Amniotic epithelial cell (primary cell): ENCODE results near the gene RGS12.
A peak's percentile ranks its signal among the peaks of the same experiment; 100 is the strongest.
"Not testable (repeated sequence)": the region's sequence is repeated elsewhere in the genome, so short reads cannot be mapped to it uniquely, and the experiment has no call there.

ENCODE experiments used
- DNase-seq: peaks from one replicate; pipeline ENCODE4 v3.0.0-alpha.2; 2010; ENCODE audit warnings: low read depth

RGS12 gene

DNA sequence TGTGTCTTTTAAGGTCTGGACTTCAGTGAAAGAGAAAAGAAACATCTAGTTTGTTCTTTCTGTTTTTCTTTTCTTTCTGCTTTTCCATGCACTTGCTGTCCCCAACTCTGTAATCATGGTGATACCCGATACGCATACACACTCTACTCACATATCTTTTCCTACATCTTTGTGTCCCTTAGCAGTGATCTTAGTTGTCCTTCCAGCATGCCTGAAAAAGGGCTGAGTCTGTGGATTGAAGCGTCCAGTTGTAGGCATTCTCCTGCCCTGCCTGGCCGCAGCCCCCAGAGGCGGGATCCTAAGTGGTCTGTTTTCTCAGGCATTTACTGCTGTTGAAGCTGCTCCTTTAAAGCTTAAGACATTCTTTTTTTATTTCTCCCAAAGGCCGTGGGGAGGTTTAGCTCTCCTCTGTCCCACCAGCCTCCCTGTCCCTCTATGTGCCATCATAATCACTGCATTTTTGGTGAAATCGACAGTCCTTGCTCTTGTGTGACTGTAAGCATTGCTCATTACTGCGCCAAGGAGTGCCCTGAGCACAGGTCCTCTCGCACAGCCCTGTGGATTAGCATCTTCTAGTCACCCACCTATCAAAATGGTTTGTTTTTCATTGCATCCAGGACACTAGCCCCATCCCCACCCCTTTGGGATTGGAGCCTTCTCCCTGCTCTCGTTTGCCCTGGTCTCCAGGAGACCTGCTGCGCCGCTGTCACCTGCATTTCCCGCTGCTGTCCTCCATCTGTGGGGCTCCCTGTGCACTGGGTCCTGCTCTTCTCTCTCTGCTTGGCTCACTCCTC is 4.4 kb downstream of the RGS12 start:
- DNase-seq: no peak

DNA sequence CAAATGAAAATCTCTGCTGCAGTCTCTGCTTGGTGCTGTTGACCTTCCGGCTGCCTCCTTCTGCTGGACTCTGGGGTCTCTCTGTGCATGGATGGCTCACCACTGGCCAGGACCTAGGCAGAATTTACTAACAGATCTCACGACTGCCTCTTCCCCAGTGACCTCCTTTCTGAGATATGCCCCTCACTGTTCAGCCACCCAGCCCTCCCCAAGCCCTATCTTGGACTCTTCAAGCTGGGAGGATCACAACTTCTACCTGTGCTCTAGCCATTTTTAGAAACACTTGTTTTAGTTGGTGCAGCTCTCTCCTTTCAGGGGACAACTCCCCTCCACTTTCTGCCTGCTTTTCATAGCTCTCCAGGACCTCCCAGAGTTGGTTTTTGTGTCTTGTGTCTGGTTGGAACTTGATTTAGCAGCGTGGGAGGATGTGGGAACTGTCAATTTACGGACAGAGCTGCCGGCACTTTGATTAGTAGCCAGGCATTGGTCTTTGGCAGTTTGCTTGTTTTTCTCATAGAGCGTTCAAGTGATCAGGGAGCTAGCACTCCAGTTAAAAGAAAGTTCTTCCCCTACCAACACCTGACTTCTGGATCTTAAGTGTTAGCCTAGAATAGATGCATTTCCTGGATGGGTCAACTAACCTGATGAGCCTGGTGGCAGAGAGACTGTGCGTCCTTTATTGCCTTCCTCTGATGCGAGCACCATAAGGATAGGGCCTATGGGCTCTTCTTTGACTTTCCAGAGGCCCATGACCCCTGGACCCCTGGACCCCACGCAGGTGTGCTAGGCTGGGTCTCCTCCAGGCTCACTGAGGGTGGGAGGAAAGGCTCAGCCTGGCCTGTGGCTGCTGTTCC is 6.5 kb downstream of the RGS12 start:
- no peak for DNase-seq

GRCh38 chr4:3299976-3300671 is 7.3 kb downstream of the RGS12 start:
- no peak for DNase-seq

DNA sequence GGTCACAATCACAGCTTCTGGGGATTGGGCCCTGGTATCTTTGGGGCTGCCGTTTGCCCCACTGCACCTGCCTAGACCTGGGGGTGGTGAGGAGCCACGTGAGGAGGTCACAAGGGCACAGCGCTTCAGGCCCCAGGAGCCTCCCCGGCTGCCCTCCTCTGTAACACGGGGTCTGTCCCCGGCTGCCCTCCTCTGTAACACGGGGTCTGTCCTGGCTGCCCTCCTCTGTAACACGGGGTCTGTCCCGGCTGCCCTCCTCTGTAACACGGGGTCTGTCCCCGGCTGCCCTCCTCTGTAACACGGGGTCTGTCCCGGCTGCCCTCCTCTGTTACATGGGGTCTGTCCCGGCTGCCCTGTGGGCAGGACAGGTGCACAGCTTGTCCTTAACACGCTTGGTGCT is 8.1 kb downstream of the RGS12 start:
- not testable (repeated sequence) for DNase-seq

GRCh38 chr4:3301450-3302172 is 8.8 kb downstream of the RGS12 start:
- DNase-seq: no peak

DNA sequence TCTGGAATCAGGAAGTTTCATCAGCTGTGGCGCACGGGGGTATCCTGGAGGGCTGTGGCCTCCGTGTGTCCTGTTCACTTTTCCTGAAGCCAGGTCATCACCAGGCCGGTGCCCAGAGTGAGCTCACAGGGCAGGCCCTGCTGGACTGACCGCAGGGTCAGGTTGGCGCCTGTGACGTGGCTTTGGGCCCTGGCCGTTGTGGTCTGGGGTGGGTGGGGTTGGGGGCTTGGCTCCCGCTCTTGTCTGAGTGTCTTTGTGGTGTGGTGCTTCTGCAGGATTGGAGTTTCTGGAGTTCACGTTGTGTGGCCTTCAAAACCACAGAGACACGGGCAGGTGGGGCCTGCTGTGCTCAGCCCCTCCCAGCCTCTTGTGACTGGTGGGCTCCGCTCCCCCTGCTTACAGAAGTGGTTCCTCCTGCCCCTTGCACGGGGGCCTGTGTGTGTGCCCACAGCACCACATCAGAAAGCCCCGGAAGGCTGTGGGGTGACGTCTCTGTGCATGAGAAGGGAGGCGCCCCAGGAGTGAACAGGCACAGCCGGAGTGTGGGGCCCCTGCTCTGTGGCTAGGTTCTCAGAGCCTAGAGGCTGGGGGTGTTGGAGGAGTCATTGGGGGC is 9.5 kb downstream of the RGS12 start:
- peak; percentile 18 for DNase-seq

GRCh38 chr4:3302786-3303564 is 10.2 kb downstream of the RGS12 start:
- no peak for DNase-seq

DNA sequence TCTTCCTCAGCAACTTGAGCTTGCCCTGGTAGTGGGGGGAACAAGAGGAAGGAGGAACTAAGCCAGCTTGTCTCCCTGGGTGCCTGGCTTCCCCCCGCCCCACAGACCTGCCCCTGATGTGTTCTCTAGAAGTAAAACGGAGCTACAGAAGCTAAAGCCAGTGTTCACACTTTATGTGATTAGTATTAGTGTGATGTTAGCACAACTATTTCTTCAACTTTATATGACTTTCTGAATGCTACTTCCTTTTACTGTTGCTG is 10.7 kb downstream of the RGS12 start:
- DNase-seq: no peak

DNA sequence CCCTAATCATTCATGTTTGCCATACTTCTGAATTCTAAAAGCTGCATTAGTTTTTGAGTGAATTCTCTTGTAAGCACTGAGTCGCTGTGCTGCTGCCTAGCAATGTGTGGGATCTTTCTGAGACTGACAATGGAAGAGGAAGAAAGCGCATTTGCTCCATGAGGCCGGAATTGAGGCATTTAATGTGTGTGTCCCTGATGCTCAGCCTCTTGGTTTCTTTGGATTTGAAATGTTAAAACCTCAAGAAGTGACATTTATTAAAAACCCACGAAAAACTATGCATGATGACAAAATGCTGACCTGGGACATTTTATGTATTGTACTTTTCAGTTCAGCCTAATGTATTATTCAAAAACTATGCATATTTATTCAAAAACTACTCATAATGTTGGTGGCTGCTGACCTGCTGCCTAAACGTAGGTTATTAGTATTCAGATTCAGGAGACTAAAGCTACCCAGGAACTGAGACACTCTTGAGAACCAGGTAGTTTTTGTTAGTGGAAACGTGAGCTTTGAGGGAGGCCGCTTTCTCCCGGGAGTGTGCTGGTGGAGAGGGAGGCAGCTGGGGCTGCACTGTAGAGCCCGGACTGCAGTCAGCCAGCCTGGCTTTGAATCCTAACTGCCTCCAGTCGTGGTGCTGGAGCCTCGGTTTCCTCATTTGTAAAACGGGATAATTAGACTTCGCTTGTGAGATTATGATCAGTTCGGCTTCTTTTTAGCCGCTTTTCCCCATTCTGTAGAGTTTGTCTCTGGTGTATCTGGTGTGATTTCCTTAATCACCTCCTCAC is 11.3 kb downstream of the RGS12 start:
- DNase-seq: no peak

DNA sequence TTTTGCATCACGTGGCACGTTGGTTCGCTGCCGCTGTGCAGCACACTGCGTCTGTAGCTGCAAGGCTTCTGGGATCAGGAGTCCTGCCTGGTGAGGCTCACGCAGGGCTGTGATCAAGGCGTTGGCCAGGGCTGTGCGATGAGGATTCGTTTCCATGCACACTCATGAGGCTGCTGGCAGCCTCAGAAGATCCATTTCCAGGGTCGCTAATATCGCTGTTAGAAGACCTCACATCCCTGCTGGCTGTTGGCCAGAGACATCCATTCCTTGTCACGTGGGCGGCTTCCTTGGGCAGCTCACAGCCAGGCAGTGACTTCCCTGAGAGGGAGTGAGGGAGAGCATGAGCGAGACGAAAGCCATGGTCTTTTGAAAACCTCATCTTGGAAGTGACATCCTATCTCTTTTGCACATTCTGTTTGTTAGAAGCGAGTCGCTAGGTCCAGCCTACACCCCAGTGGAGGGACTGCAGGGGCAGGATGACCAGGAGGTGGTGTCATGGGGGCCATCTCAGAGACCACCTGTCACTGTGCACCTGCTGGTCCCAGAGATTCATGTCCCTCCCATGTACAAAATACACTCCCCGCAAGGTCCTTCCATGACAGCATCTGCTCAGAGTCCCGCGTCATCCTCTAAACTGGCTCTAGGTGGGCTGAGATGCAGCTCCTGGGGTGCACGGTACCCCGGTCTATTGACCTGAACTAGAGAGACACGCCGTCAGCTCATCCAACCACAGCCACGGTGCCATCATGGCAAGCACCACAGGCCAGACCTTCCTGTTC is 12.2 kb downstream of the RGS12 start:
- peak; percentile 28 for DNase-seq

DNA sequence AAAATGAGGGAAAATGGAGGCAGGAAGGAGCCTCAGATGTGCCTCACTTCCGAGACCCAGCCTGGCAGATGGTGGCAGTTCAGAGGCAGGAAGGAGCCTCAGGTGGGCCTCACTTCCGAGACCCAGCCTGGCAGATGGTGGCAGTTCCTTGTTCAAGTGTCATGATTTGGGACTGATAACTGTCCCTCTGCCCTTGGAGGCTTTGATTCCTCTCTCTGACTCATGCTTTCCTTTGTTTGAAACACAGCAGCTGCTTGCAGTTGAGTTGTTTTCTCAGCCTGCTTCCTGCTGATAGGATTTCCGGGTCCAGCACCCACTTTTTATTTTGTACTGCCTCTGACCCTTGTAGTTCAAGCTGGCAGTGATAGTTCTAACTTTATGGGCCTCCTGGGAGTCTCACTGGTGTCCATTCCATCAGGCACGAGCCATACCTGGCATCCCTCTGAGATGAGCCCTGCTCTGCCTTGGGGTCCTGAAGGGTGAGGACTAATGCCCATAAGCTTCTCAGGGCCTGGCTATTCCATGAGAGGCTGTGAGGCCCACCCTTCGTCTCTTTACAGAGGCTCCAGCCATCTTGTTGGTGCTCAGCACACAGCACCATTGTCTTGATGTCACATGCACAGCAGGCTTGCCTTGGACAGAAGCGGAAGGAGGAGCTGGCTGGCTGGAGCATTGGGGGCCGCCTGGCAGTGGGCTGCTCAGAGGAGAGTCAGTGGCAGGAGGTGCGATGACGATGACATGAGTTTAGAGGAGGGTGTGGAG is 13.0 kb downstream of the RGS12 start:
- peak; percentile 23 for DNase-seq

- DNase-seq: no peak
Observed at GRCh38 chr4:3306450-3306849, 13.6 kb downstream of the RGS12 start.

GRCh38 chr4:3307060-3307459 is 14.2 kb downstream of the RGS12 start:
- no peak for DNase-seq

- no peak for DNase-seq
Observed at GRCh38 chr4:3307486-3307885, 14.7 kb downstream of the RGS12 start.

DNA sequence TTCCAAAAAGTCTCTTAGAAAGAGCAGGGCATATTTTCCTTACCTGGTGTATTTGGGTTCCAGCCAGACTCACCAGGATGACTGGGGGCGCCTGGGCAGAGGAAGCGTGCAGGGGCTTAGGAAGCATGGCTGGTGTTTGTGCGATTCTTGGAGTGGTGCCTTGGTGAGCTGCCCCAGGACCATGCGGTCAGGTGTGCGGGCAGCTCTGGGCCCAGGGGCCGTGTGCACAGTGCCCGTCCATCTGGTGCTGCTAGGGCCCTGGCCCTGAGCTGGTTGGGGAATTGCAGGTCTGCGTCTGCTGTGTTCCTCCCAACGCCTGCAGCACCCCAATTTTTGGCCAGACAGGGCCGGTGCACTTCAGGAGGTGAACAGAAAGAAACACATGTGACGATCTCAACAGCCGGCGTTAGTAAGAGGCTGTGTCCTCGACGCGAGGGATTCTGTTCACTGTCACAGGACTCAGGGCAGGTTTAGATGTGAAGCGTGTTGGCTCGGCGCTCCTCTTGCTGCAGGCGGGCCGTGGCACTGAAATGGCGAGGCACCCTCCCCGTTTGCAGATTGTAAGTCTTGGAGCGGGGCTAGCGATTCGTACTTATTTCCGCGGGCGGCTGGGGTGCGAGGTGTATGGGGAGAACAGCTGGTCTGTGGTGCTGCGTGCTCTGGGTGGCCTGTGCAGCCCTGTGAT is 15.2 kb downstream of the RGS12 start:
- no peak for DNase-seq

DNA sequence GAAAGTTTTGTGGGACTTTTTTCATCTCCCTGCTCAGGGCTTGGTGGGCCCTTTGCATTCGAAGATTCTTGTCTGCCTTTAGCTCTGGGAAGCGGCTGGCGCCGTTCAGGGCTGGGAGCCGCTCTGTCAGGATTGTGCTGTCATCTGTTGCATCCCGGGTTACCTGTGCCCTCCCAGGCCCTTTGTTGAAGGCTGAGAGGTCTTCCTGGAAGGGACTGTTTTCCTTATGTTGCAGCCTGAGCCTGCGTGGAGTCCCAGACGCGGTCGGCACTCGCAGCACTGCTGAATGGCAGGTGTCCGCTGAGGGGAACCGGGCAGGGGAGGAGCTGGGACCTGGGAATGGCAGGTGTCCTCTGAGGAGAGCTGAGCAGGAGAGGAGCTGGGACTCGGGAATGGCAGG is 15.9 kb downstream of the RGS12 start:
- no peak for DNase-seq

GRCh38 chr4:3310301-3311094 is 17.7 kb downstream of the RGS12 start:
- no peak for DNase-seq

GRCh38 chr4:3311095-3311372 is 18.2 kb downstream of the RGS12 start:
- no peak for DNase-seq
